ENCODE measurements around the gene SCFD2.
"Not testable (repeated sequence)": the region's sequence is repeated elsewhere in the genome, so short reads cannot be mapped to it uniquely, and the experiment has no call there.

The SCFD2 gene

DNA sequence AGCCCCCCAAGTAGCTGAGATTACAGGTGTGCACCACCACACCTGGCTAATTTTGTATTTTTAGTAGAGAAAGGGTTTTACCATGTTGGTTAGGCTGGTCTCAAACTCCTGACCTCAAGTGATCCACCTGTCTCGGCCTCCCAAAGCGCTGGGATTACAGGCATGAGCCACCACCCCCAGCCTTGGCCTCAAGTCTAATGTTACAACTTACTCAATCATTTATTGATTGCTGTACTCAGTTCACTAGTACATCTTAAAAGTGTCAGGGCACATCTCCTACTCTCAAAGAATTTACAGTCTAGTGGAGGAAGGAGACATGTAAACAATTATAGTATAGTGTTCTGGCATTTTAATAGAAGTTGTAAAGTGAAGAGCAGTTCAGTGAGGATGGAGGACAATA lies 19.5 kb downstream of the SCFD2 start:
- not testable (repeated sequence) for DNase-seq (ENCODE audit: low spot score)

DNA sequence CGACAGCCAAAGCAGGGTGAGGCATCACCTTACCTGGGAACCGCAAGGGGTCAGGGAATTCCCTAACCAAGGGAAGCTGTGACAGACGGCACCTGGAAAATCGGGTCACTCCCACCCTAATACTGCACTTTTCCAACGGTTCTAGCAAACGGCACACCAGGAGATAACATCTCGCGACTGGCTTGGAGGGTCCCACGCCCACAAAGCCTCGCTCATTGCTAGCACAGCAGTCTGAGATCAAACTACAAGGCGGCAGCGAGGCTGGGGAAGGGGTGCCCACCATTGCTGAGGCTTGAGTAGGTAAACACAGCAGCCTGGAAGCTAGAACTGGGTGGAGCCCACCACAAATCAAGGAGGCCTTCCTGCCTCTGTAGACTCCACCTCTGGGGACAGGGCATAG lies 25.7 kb downstream of the SCFD2 start:
- not testable (repeated sequence) for DNase-seq (ENCODE audit: low spot score)

DNA sequence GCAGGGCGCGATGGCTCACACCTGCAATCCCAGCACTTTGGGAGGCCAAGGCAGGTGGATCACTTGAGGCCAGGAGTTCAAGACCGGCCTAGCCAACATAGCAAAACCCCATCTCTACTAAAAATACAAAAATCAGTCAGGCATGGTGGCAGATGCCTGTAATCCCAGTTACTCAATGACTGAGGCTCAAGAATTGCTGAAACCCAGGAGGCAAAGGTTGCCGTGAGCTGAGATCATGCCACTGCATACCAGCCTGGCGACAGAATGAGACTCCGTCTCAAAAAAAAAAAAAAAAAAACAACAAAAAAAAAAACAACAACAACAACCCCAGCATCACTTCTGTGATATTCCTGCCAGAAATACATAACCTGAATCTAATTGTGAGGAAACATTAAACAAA lies 30.9 kb downstream of the SCFD2 start:
- not testable (repeated sequence) for DNase-seq (ENCODE audit: low spot score)

DNA sequence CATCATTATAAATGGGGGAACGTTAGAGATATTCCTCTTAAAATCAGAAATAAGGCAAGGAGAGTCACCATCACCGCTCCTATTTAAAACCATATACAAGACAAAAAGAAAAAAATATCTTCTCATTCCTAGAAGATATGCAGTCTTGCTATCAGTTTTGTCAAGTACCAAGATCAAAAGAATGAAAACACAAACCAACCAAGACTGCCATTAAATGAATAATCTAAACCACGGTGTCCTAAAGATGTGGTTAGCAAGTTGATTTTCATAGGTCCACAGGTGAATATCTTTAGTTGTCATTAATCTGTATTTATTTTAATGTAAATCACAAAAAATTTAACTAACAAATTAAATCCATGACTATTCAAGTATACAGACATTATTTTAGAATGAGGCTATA lies 39.3 kb downstream of the SCFD2 start:
- no peak for DNase-seq (ENCODE audit: low spot score)

DNA sequence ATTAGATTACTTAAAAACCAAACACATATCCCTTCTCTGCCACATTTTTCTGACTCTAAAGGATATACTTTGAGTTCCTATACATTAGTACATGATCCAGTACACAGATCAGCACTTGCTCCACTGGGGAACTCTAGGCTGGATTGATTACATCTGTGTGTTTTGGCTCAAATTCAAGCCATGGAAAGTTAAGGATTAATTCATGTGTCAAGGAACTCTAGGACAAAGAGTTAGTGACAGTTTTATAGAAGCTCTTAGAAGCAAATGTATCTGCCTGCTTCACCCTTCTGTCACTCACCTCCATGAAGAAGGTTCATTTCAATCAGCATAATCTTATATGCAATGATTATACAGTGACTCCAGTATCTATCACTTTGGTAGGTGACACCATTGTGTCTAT lies 43.2 kb downstream of the SCFD2 start:
- DNase-seq (ENCODE audit: low spot score): no peak

DNA sequence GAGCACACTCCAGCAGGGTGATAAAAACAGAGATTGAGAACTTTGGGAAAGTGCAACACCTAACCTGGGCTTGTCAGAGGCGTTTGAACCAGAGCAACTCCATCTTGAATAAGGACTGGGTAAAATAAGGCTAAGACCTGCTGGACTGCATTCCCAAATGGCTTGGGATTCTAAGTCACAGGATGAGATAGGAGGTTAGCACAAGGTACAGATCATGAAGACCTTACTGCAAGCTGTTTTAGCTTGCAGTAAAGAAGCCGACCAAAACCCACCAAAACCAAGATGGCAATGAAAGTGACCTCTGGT lies 43.9 kb downstream of the SCFD2 start:
- DNase-seq (ENCODE audit: low spot score): no peak

DNA sequence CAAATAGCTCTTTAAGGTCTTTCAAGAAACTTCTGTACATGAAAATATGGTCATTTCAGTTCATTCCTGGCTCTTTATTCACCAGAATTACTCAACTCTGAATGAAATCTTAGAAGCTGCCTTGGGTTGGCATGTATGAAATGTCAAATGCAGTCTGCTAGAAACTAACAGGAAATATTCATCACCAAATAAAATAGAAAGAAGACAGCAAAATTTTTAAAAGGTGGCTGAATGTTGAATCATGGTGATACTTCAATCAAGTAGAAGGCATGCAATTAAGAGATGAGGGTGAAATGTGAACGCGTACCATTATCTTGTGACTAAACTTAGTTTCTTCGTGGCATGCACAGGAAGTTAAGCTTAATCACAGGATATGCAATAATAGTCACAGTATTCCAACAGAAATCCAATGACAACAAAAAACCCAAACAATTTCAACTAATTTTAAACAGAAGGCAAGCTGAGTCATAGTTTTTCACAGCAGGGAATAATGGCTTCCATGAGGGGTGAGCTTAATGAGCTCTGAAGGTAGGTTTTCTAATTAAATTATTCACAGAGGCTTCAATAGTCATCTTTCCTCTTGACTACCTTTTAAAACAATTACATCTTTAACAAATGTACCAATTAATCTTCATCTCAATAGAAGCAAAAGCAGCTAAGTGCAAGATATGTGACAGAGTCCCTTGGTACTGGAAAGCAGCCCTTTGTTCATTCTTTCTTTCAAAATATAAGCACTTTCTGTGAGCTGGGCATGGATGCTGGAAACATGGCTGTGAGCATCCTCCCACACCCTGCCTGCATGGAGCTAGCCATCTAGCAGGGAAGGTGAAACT lies 44.5 kb downstream of the SCFD2 start:
- no peak for DNase-seq (ENCODE audit: low spot score)

DNA sequence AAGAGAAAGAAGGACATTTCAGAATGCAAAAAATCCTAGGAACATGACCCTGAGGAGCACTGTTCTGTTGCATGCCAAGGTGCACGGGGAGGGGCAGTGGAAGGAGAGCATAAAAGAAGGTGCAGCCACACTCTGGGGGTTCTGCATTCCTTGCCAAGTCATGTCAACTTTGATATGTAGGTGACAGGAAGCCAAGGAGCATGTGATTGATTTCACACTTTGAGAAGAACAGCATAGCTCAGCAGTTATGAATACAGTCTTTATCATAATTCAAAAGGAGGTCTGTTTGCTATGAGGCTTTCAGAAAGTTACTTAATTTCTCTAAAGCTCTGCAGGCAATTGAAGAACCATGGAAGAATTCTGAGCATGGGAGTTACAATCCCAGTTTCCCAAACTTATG lies 50.6 kb downstream of the SCFD2 start:
- DNase-seq (ENCODE audit: low spot score): no peak

DNA sequence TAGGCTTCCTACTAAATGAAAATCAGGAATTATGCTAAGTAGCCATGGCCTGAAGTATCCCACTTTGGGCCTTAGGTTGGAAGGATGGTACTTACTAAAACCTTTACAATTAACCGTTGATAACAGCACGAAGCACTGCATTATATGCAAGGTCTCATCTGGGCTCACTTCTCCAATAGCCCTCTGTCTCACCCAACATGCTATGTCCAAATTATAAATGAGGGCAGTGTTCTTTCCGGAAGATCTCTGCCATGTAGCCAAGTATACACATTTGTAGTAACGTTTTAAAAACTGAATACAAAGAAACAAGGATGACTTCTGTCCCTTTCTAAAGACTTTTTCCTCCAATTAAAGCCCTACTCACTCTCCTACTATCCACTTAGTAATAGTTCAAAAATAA lies 51.6 kb downstream of the SCFD2 start:
- DNase-seq (ENCODE audit: low spot score): no peak

DNA sequence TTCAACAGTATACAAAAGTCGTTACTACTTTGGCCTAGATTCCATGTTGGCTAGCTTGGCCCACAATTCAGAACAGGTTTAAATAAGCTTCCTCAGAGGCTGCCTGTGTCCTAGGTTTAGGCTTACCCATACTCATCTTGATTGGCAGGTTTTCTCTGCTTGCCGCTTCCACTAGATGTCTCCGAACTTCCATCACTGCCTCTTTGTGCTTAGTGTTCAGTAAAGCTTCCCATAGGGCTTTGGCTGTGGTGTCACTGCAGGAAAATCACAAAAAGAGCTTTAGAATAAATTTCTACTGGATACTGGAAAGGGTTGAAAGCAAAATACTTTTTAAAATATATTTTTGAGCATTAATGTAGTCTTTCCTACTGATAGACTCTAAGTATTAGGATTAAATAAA lies 52.4 kb downstream of the SCFD2 start:
- no peak for DNase-seq (ENCODE audit: low spot score)

DNA sequence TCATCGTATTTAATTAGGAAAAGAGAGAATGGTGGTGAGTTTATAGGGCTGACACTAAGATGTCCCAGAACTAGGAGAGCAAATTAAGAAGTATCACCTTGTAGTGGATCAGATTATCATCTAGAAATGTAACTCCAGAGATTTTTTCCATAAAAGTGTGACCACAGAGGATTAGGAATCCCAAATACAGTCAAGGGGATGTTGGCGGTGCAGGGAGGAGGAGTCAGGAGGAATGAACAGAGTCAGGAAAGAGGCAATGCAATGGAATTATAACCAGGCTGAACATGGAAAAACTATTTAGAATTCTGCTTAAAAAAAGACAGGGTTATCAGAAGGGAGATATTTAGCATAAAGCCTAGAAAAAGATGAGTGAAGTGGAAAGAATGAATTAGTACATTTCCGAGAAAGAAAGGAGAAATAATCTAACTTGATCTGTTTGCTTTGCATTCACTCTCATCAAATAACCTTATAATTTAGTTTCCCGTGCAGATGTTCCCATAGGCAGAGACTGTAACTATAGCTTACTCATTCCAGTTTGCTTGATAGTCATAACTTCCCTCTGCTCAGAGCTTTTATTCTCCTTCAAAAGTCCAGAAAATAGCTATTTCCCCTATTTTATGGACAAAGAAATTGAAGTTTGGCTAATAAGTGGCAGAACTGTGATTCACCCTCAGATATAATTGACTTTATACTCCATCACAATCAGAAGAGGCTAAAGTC lies 56.4 kb downstream of the SCFD2 start:
- DNase-seq (ENCODE audit: low spot score): no peak

DNA sequence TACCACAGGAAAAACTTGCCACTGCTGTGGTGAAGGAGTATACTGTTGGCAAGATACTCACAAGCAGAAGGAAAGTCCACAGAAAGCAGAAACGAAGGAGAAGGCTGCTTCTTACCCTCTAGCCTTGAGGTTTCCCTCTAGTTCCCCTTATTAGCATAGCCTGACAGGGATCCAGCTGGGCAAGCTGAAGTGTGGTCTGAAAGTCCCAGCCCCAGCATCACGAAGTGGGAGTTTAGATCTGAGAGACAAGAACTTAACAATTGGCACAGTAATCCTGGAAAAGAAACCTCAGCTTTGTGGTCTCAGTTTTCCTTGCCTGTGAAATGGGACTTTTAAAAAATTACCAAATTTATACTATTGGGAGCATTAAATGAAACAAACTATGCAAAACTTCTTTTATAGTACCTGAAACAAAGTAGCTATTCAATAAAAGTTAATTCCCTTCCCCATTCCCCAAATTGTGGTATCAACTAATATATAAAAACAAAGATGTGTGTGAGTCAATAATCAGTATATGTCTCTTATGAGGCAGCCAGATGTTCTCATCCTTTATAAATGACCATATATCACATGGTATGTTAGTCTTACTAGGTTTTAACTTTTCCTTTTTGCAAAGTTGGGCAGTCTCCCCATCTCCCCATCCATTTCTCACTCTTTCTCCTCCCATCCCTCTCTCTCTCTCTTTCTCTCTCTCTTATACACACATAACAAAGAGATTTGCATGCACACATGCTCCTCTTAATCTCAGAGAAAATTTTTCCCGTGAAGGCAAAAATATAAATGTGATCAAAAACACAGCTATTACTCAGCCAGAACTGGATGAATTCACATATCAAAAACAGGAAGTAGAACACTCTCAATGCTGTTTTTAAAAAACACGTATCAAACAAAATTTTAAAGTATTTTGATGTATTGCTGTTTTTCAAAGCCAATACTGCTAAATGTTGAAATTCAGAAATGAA lies 57.8 kb downstream of the SCFD2 start:
- DNase-seq (ENCODE audit: low spot score): no peak

DNA sequence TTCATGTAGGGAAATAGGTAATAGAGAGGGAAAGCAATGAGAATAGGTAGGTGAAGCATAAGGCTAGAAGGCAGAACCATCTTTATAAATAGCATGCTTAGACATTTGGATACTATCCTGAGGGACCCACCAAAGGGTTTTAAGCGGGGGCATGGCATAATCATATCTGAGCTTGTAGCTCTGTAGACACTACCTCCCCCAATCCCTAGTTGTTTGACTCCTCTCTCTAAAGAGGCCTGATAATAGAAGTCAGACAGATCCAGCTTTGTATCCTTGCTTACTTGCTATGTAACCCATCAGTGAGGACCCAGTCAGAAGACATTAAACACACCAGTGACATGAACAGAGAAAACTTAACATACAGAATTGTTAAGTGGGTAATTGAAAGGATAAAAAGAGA lies 58.7 kb downstream of the SCFD2 start:
- DNase-seq (ENCODE audit: low spot score): no peak

DNA sequence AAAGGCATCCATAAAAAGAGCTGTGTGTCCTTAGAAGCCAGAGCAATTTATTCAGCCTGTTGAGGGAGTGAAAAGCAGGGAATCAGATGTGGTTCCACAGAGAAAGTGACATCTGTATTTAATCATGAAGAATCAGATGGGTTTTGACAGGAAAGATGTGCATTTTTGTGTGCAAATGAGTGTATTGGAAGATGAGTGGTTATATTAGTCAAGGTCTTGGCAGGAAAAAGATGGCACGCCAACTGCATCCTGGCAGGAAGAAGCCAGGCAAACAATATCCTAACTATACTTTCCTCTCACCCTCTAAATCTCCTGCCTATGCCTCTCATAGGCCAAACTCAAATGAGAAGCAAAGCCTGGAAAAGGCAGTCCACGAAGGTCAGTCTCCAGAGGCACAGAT lies 59.1 kb downstream of the SCFD2 start:
- no peak for DNase-seq (ENCODE audit: low spot score)

DNA sequence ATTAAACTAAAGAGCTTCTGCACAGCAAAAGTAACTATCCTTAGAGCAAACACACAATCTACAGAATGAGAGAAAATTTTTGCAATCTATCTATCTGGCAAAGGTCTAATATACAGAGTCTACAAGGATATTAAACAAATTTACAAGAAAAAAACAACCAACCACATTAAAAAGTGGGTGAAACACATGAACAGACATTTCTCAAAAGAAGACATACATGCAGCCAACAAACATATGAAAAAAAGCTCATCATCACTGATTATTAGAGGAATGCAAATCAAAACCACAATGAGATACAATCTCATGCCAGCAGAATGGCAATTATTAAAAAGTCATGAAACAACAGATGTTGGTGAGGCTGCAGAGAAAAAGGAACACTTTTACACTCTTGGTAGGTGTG lies 73.7 kb downstream of the SCFD2 start:
- DNase-seq (ENCODE audit: low spot score): not testable (repeated sequence)

DNA sequence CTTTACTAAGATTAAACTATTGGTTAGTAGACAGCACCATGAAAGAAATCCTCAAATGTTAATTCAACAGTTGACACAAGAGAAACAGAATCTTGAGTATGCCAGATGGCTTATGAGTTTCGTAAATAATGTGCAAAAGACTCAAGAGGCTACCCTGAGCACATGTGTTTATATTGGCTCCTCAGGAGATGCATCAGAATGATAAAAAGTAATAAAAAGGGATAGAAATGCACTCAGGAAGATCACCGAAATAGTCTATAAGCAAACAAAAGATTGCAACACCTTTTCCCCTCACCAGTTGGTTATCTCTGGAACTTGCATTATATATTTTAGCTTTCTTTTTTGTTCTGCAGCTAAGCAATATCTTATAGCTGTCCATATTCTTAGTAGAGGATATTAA lies 84.4 kb downstream of the SCFD2 start:
- no peak for DNase-seq (ENCODE audit: low spot score)

DNA sequence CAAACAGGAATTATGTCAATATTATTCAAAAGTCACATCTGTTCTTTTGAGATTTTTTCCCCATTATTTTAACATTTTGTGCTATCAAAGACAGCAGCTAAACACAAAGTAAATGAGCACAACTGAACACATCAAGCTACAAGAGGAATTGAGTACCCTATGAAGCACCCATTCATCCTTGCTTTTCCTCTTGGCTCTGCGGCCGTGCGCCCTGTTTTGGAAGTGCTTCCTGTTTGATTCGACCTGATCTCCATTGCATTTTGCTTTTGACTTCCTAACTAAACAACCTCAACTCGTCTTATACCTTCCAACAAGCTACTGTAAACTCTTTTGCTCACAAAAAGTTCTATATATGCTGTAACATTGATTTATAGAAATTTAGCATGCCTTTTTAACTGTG lies 85.0 kb downstream of the SCFD2 start:
- no peak for DNase-seq (ENCODE audit: low spot score)

DNA sequence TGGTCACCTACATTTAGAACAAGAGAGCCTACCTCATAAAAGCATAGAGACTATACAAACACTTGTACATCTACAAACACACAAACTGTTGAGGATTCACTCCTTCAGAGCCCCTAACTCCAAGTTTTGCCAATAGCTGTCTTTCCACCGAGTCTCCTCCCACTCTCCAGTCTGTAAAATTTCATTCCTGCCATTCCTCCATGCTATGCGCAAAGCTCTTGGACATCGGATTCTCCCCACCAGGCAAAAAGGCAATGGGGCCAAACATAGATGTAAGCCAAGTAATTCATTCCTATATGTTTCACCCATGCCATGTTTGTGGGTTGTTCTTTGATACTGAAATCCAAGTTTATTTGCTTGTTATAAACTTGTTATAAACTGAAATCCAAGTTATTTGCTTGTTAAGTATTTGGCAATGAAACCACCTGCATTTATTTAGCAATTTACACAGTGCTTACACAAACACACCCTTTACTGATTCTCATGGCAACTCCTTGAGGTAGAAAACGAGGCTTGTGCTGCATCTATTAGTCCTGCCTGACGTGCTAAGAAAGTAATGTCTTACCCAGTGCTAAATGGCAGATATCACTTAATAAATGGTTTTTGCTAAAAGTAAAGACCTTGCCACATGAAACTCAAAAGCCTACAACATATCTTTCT lies 91.1 kb downstream of the SCFD2 start:
- no peak for DNase-seq (ENCODE audit: low spot score)

DNA sequence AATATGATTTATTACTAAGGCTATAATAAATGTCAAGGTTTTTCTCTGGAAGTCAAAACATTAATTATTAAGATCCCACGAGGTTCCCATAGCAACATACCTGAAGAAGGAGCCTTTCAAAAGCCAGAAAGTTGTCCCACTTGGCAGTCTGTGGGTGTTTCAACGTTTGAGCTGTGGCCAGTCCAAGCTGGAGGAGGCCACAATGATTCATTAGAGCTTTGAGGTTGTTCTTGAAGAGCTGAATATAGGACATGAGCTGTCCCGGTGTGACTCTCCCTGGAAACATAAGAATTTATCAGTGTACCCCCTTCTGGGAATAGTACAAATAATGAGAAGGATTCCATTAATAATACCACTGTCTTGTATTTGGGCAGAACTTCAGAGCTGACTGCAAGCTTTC lies 92.1 kb downstream of the SCFD2 start:
- DNase-seq (ENCODE audit: low spot score): no peak

DNA sequence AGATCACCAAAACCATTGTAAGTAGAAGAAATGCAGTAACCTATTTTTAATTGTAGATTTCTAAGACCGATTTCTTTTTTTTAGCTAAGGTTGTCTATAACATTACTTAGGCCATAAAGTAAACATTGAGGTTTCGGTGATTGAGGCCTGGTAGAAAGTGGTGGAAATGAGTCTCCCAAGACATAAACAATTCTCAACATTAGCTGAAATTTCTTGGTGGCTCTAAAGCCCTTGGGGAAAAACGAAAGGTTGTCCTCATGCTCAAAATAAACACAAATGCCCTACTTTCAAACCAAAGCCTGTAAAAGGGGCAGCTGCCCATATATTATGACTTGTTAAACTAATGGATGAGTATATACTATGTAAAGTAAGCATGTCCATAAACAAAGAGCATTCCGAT lies 98.8 kb downstream of the SCFD2 start:
- no peak for DNase-seq (ENCODE audit: low spot score)

DNA sequence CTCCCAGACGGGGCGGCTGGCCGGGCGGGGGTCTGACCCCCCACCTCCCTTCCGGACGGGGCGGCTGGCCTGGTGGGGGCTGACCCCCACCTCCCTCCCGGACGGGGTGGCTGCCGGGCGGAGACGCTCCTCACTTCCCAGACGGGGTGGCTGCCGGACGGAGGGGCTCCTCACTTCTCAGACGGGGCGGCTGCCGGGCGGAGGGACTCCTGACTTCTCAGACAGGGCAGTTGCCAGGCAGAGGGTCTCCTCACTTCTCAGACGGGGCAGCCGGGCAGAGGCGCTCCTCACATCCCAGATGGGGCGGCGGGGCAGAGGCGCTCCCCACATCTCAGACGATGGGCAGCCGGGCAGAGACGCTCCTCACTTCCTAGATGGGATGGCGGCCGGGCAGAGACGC lies 109.9 kb downstream of the SCFD2 start:
- not testable (repeated sequence) for DNase-seq (ENCODE audit: low spot score)

DNA sequence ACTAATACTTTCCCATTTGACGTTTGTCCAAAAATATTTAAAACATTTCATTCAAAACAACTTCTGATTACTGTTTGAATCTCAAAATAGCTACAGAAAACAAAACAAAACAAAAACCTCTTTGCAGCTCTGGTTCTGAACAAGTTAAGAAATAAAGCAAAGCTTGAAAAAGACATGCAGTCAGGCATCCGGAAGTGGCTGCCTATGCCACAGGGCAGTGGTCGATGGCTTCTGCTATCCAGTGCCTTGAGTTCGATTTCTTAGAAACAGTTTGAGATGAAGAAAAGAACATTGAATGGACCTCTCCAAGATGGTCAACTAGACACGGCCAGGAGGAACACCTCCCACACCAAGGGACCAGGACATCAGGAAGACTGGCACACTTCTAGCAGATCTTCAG lies 125.3 kb downstream of the SCFD2 start:
- DNase-seq (ENCODE audit: low spot score): no peak
